Progenitor cell of endocrine pancreas (in vitro differentiated cells): ENCODE results near the gene PACSIN1. TPM values are rescaled to one million over a fixed set of nuclear protein-coding genes. Genes with fewer than 3 reads are reported as not detected.

Source experiments
- DNase-seq: peaks from one replicate; pipeline ENCODE4 v3.0.0; 2021; ENCODE audit warnings: low spot score; ENCODE audit not compliant: unreplicated experiment
- H3K27ac Mint-ChIP-seq: 2 replicates; pipeline ENCODE4 v1.8.0; 2021; ENCODE audit warnings: mild to moderate bottlenecking, moderate library complexity, mixed read lengths
- H3K27me3 Mint-ChIP-seq: 2 replicates; pipeline ENCODE4 v1.8.0; 2021; ENCODE audit warnings: mixed read lengths
- H3K36me3 Mint-ChIP-seq: 2 replicates; pipeline ENCODE4 v1.8.0; 2022; ENCODE audit warnings: mixed read lengths; ENCODE audit not compliant: insufficient read depth
- H3K4me1 Mint-ChIP-seq: 2 replicates; pipeline ENCODE4 v1.8.0; 2021; ENCODE audit warnings: low read depth, mixed read lengths
- H3K4me3 Mint-ChIP-seq: 2 replicates; pipeline ENCODE4 v1.8.0; 2021; ENCODE audit warnings: low read depth, mild to moderate bottlenecking, moderate library complexity, mixed read lengths
- H3K9me3 Mint-ChIP-seq: 2 replicates; pipeline ENCODE4 v1.8.0; 2021; ENCODE audit warnings: low read depth, mixed read lengths
- total RNA-seq: library from RNA; stranded (reverse); gene quantifications from 2 replicates; pipeline ENCODE4 v1.2.1, GENCODE V29; 2021
- TF ChIP-seq, protein P1 (sequence below): fragments of 200-600 bp; sonication (generic); IDR thresholded peaks from one replicate; pipeline ENCODE4 v1.5.0; 2021; ENCODE audit warnings: antibody characterized with exemption, mild to moderate bottlenecking; ENCODE audit not compliant: unreplicated experiment

The PACSIN1 gene
- total RNA-seq, 1 donor from 2014 or later, result 0.72 TPM

DNA sequence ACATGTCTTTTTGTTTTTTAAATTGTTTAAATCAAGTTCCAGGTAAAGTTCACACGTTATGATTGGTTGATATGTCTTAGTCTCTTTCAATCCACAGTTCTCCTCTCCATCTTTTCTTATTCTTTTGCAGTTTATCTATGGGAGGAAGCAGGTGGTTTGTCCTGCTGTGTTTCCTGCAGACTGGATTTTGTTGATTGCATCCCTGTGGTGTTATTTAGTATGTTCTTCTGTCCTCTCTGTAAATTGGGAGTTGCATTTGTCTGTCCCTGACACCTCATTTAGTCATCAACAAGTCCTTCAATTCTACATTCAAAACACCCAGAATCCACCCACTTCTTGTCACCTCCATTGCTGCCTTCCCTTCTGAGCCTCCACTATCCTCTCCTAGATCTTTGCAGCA is 8.1 kb downstream of the PACSIN1 start:
- TF ChIP-seq, protein P1, sequence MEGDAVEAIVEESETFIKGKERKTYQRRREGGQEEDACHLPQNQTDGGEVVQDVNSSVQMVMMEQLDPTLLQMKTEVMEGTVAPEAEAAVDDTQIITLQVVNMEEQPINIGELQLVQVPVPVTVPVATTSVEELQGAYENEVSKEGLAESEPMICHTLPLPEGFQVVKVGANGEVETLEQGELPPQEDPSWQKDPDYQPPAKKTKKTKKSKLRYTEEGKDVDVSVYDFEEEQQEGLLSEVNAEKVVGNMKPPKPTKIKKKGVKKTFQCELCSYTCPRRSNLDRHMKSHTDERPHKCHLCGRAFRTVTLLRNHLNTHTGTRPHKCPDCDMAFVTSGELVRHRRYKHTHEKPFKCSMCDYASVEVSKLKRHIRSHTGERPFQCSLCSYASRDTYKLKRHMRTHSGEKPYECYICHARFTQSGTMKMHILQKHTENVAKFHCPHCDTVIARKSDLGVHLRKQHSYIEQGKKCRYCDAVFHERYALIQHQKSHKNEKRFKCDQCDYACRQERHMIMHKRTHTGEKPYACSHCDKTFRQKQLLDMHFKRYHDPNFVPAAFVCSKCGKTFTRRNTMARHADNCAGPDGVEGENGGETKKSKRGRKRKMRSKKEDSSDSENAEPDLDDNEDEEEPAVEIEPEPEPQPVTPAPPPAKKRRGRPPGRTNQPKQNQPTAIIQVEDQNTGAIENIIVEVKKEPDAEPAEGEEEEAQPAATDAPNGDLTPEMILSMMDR, result no peak
- H3K36me3 Mint-ChIP-seq, result no peaks in the 10 kb centered on the region

GRCh38 chr6:34474754-34475153 is 8.9 kb downstream of the PACSIN1 start:
- no peaks in the 10 kb centered on the region for H3K27me3 Mint-ChIP-seq
- TF ChIP-seq, protein P1, result no peak
- H3K27ac Mint-ChIP-seq, result no peak overlapping the region
- H3K4me3 Mint-ChIP-seq, result no peak overlapping the region
- peaks cover 2% of the 10 kb centered on the region for H3K4me1 Mint-ChIP-seq
- H3K9me3 Mint-ChIP-seq, result peaks cover 5% of the 10 kb centered on the region
- H3K36me3 Mint-ChIP-seq, result no peaks in the 10 kb centered on the region
- DNase-seq, result no peak

More for the DNA sequence above, 8.1 kb downstream of the PACSIN1 start:
- H3K4me3 Mint-ChIP-seq, result no peak overlapping the region
- H3K27me3 Mint-ChIP-seq, result no peaks in the 10 kb centered on the region
- peaks cover 5% of the 10 kb centered on the region for H3K9me3 Mint-ChIP-seq
- peaks cover 2% of the 10 kb centered on the region for H3K4me1 Mint-ChIP-seq
- DNase-seq, result no peak
- H3K27ac Mint-ChIP-seq, result no peak overlapping the region

GRCh38 chr6:34475238-34475682 is 9.4 kb downstream of the PACSIN1 start:
- H3K27ac Mint-ChIP-seq, result no peak overlapping the region
- H3K27me3 Mint-ChIP-seq, result no peaks in the 10 kb centered on the region
- peaks cover 5% of the 10 kb centered on the region for H3K9me3 Mint-ChIP-seq
- TF ChIP-seq, protein P1, result no peak
- H3K36me3 Mint-ChIP-seq, result no peaks in the 10 kb centered on the region
- H3K4me1 Mint-ChIP-seq, result peaks cover 2% of the 10 kb centered on the region
- no peak overlapping the region for H3K4me3 Mint-ChIP-seq
- DNase-seq, result no peak

DNA sequence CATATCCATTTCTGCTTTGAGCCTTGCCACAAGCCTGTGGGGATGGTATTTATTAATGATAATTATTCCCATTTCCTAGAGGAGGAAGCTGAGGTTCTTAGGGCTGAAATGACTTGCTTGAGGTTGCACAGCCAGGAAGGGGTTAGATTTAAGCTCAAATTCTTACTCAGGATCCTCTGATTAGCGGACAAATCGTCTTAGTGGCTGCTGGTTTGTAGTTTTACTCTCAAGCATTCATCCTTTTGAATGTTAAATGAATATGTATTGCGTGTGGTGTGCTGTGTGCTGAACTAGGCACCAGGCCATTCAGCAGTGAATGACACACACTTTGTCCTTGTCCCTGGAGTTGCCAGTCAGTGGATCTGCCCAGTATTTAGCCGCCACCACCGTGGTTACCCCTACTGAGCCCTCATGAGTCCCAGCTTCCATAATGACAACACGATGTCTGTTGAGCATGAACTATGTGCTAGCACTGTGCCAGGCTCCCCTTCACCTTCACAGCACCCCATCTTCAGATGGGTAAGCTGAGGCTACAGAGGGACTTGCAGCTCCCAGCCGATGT is 10.0 kb downstream of the PACSIN1 start:
- H3K36me3 Mint-ChIP-seq, result no peaks in the 10 kb centered on the region

GRCh38 chr6:34476447-34476846 is 10.6 kb downstream of the PACSIN1 start:
- TF ChIP-seq, protein P1, result no peak
- Mint-ChIP-seq H3K9me3 (peaks cover 5% of the 10 kb centered on the region), H3K27ac (no peak overlapping the region), H3K36me3 (no peaks in the 10 kb centered on the region), H3K27me3 (no peaks in the 10 kb centered on the region), H3K4me3 (no peak overlapping the region), H3K4me1 (no peaks in the 10 kb centered on the region)
- DNase-seq, result no peak

More for the DNA sequence above, 10.0 kb downstream of the PACSIN1 start:
- peaks cover 2% of the 10 kb centered on the region for H3K4me1 Mint-ChIP-seq
- TF ChIP-seq, protein P1, result no peak
- H3K4me3 Mint-ChIP-seq, result no peak overlapping the region
- no peak for DNase-seq
- no peaks in the 10 kb centered on the region for H3K27me3 Mint-ChIP-seq
- H3K27ac Mint-ChIP-seq, result no peak overlapping the region
- peaks cover 5% of the 10 kb centered on the region for H3K9me3 Mint-ChIP-seq
